Liver (tissue), 3 donors: ENCODE measurements around the gene IGF2.

Source experiments
- CTCF ChIP-seq: fragments of 150-350 bp; IDR thresholded peaks from 2 replicates; pipeline ENCODE4 v1.5.1; 2017; ENCODE audit warnings: improper control_type of control experiment, low read depth, low read length; ENCODE audit not compliant: missing input control
- HNF4G ChIP-seq: IDR thresholded peaks from 2 replicates; pipeline ENCODE4 v1.6.1; 2016; ENCODE audit warnings: antibody characterized with exemption
- SP1 ChIP-seq: IDR thresholded peaks from 2 replicates; pipeline ENCODE4 v1.6.1; 2018; ENCODE audit warnings: antibody characterized with exemption, mild to moderate bottlenecking
- TAF1 ChIP-seq: conservative IDR thresholded peaks from 2 replicates; pipeline ENCODE4 v1.6.1; 2016; ENCODE audit warnings: antibody characterized with exemption, mild to moderate bottlenecking
- donor health status: healthy.
- donor health status: healthy.

- TF ChIP-seq CTCF, result no peak
- no peak for TF ChIP-seq SP1
- TF ChIP-seq TAF1, result no peak
- no peak for TF ChIP-seq HNF4G
Observed at GRCh38 chr11:2133241-2134021, 5.8 kb downstream of the IGF2 start.
